ENCODE data around the gene ABCA10. TPM values are rescaled to one million over a fixed set of nuclear protein-coding genes. Genes with fewer than 3 reads are reported as not detected.

Gene ABCA10
- total RNA-seq, 4 donors from 2014 or later: 2.7 to 15.1 (median 5.5) TPM

DNA sequence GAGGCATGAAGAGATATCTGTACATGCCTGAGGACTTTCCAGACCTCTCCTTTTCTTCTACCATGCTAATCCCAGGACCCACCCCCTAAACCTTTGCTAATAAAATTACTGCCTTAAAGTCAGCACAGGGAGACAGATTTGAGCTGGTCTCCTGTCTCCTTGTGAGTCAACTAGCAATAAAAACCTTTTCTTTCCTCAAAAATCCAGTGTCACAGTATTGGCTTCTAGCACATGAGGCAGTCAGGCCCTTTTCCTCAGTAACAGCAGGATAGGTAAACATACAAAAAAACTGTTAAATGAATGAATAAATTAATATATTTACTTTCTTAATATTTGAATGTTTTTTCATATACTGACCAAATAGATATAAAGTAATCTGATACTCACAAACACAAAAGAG is 41.3 kb downstream of the ABCA10 start:
- Histone ChIP-seq H3K4me1 (no peaks in the 10 kb centered on the region), H3K9me3 (no peaks in the 10 kb centered on the region), H3K4me3 (no peak overlapping the region), H3K27me3 (no peaks in the 10 kb centered on the region), H3K36me3 (peaks cover 0 to 22% of the 10 kb centered on the region in 2 donors), H3K27ac (no peak overlapping the region)
- no peak for ATAC-seq
- TF ChIP-seq POLR2AphosphoS5 (IDR thresholded peaks at IDR 0.05) (no peak), POLR2A (IDR thresholded peaks at IDR 0.05) (no peak), CTCF (IDR thresholded peaks at IDR 0.05) (no peak), EP300 (IDR thresholded peaks at IDR 0.05) (no peak)

DNA sequence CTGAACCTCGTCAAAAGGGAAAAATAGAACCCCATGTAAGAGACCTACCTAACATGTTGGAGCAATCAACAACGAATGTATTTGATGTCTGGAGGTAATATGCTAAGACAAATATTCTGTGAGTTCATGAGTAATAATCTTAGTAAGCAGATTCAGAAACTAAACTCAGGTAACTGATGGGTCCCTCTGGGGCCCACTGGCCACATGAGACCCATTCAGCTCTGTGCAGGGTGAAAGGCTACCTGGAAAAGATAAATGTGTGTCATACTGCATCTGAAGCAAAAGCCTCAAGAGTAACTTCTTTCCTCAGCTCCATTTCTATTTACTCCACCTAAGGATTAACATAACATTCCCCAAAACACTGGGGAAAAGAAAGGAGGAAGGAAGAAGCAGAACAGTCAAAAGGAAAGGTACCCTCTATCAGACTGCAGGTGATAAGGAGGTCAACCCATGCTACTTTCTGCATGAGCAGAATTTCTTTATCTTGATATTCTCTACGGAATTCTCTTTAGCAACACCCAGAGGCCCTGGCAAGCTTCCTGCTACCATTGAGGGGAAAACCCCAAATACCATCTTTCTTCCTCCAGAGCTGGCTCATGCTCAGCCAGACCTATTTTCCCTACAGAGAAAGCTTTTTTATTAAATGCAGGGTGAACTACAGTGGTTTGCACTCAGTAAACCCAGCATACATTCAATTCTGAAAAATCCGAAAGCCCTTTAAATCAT is 49.2 kb downstream of the ABCA10 start:
- 69 to 82% methylated on average over 4 of the region's 4 CpGs for WGBS, 2 donors (ENCODE audit: low coverage in 1 of 2)
- Histone ChIP-seq H3K4me3 (no peak overlapping the region), H3K36me3 (peaks cover 0 to 16% of the 10 kb centered on the region in 2 donors), H3K27me3 (no peaks in the 10 kb centered on the region), H3K27ac (no peak overlapping the region), H3K9me3 (no peaks in the 10 kb centered on the region), H3K4me1 (no peaks in the 10 kb centered on the region)
- no peak for ATAC-seq
- no peak for TF ChIP-seq CTCF (IDR thresholded peaks at IDR 0.05)
- no peak for TF ChIP-seq EP300 (IDR thresholded peaks at IDR 0.05)
- TF ChIP-seq POLR2AphosphoS5 (IDR thresholded peaks at IDR 0.05): no peak
- no peak for TF ChIP-seq POLR2A (IDR thresholded peaks at IDR 0.05)

DNA sequence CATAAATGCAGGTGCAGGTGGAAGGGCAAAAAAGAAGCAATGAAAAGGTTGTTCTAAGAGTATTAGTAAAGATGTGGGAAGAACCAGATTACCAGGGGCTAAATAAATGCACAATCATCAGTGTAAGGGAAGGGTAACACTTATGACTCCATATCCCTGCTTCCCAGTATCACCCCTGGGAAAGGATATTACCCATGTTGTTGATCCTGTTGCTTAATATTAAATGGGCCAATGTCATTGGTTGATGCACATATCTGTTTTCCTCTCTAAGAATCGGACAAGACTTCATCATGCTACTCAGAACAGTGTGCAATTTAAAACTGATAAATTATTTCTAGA is 52.2 kb downstream of the ABCA10 start:
- ATAC-seq: no peak
- no peaks in the 10 kb centered on the region for H3K9me3 ChIP-seq
- peaks cover 0 to 8% of the 10 kb centered on the region in 2 donors for H3K36me3 ChIP-seq
- H3K27me3 ChIP-seq: no peaks in the 10 kb centered on the region
- no peaks in the 10 kb centered on the region for H3K4me1 ChIP-seq
- H3K27ac ChIP-seq: no peak overlapping the region
- no peak for TF ChIP-seq CTCF (IDR thresholded peaks at IDR 0.05)
- WGBS, 2 donors (ENCODE audit: low coverage in 1 of 2): 83% methylated on average over 1 of the region's 1 CpG; no CpG with 5 or more reads in 1 of the 2 donors
- no peak overlapping the region for H3K4me3 ChIP-seq

- 73 to 84% methylated on average over 4 of the region's 4 CpGs for WGBS, 2 donors (ENCODE audit: low coverage in 1 of 2)
- Histone ChIP-seq H3K4me1 (no peaks in the 10 kb centered on the region), H3K9me3 (no peaks in the 10 kb centered on the region), H3K27me3 (no peaks in the 10 kb centered on the region), H3K36me3 (peaks cover 0 to 8% of the 10 kb centered on the region in 2 donors), H3K27ac (no peak overlapping the region), H3K4me3 (no peak overlapping the region)
- no peak for TF ChIP-seq EP300 (IDR thresholded peaks at IDR 0.05)
- no peak for TF ChIP-seq POLR2A (IDR thresholded peaks at IDR 0.05)
- TF ChIP-seq POLR2AphosphoS5 (IDR thresholded peaks at IDR 0.05): no peak
- no peak for TF ChIP-seq CTCF (IDR thresholded peaks at IDR 0.05)
- no peak for ATAC-seq
Observed at GRCh38 chr17:69175625-69176456, 52.8 kb downstream of the ABCA10 start.

DNA sequence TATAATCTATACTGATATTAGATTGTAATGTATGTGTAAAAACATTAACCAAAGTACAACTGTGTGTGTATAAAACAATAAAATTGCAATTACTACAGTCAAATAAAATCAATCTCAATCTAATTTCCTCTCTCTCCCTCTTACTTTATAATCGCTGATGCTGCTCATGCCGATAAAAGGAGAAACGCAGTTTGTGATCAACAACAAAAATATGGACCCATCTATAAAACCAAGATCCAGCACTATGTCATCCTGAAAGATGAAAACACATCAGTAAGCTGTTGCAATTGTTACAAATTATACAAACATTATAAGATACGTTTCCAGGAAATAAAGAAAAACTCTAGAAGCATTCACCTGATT is 53.4 kb downstream of the ABCA10 start:
- H3K4me1 ChIP-seq: no peaks in the 10 kb centered on the region
- 77 to 80% methylated on average over 4 of the region's 4 CpGs for WGBS, 2 donors (ENCODE audit: low coverage in 1 of 2)
- ATAC-seq: no peak
- H3K9me3 ChIP-seq: no peaks in the 10 kb centered on the region
- H3K4me3 ChIP-seq: no peak overlapping the region
- H3K27ac ChIP-seq: no peak overlapping the region
- H3K27me3 ChIP-seq: no peaks in the 10 kb centered on the region
- H3K36me3 ChIP-seq: peaks cover 0 to 8% of the 10 kb centered on the region in 2 donors
- TF ChIP-seq POLR2A (IDR thresholded peaks at IDR 0.05) (no peak), POLR2AphosphoS5 (IDR thresholded peaks at IDR 0.05) (no peak), CTCF (IDR thresholded peaks at IDR 0.05) (no peak), EP300 (IDR thresholded peaks at IDR 0.05) (no peak)
